H9 (cell line): Measurements from ENCODE around the gene HEATR5A. TPM values are rescaled to one million over a fixed set of nuclear protein-coding genes. Genes with fewer than 3 reads are reported as not detected.

ENCODE experiments used
- DNase-seq: peaks from one replicate; pipeline ENCODE4 v3.0.0-alpha.2; 2017
- H2AFZ ChIP-seq: one replicate; pipeline ENCODE4 v1.6.1; 2013; ENCODE audit warnings: mild to moderate bottlenecking, low read length, control low read depth, moderate library complexity
- H2AK5ac ChIP-seq: 2 replicates; pipeline ENCODE4 v1.6.1; 2013; ENCODE audit warnings: low read length, control low read depth, mixed read lengths; ENCODE audit not compliant: insufficient read length
- H2BK120ac ChIP-seq: one replicate; pipeline ENCODE4 v1.6.1; 2013; ENCODE audit warnings: low read depth, mild to moderate bottlenecking, low read length, control low read depth, inconsistent platforms; ENCODE audit not compliant: poor library complexity, severe bottlenecking
- H2BK12ac ChIP-seq: 2 replicates; pipeline ENCODE4 v1.6.1; 2013; ENCODE audit warnings: low read length, control low read depth, mixed read lengths, low read depth; ENCODE audit not compliant: insufficient read length
- H2BK15ac ChIP-seq: 2 replicates; pipeline ENCODE4 v1.6.1; 2013; ENCODE audit warnings: low read depth, low read length, control low read depth
- H2BK20ac ChIP-seq: one replicate; pipeline ENCODE4 v1.6.1; 2013; ENCODE audit warnings: low read depth, mild to moderate bottlenecking, low read length, control low read depth, inconsistent platforms; ENCODE audit not compliant: poor library complexity, severe bottlenecking
- H2BK5ac ChIP-seq: 2 replicates; pipeline ENCODE4 v1.6.1; 2013; ENCODE audit warnings: low read length, control low read depth, mixed read lengths; ENCODE audit not compliant: insufficient read length
- H3K14ac ChIP-seq: 2 replicates; pipeline ENCODE4 v1.6.1; 2013; ENCODE audit warnings: low read length, control low read depth; ENCODE audit not compliant: insufficient read depth
- H3K18ac ChIP-seq: 2 replicates; pipeline ENCODE4 v1.6.1; 2013; ENCODE audit warnings: low read depth, mild to moderate bottlenecking, mixed read lengths, low read length, control low read depth; ENCODE audit not compliant: insufficient read length
- H3K23ac ChIP-seq: 2 replicates; pipeline ENCODE4 v1.6.1; 2013; ENCODE audit warnings: low read length, control low read depth, mixed read lengths, low read depth; ENCODE audit not compliant: insufficient read length
- H3K23me2 ChIP-seq: 2 replicates; pipeline ENCODE4 v1.6.1; 2013; ENCODE audit warnings: low read depth, mild to moderate bottlenecking, mixed read lengths, low read length, control low read depth; ENCODE audit not compliant: insufficient read length, poor library complexity, severe bottlenecking
- H3K27ac ChIP-seq: 2 replicates; pipeline ENCODE4 v1.5.1; 2013; ENCODE audit warnings: low read length, control low read depth, mixed read lengths, low read depth; ENCODE audit not compliant: insufficient read length
- H3K27me3 ChIP-seq: 2 replicates; pipeline ENCODE4 v1.6.1; 2013; ENCODE audit warnings: low read length, control low read depth, inconsistent platforms; ENCODE audit not compliant: insufficient read depth
- H3K4ac ChIP-seq: 2 replicates; pipeline ENCODE4 v1.6.1; 2013; ENCODE audit warnings: low read depth, mild to moderate bottlenecking, control low read depth, inconsistent platforms, low read length, moderate library complexity
- H3K4me1 ChIP-seq: 2 replicates; pipeline ENCODE4 v1.6.1; 2013; ENCODE audit warnings: low read length, control low read depth, inconsistent platforms; ENCODE audit not compliant: insufficient read depth
- H3K4me2 ChIP-seq: 2 replicates; pipeline ENCODE4 v1.6.1; 2013; ENCODE audit warnings: low read length, control low read depth, mixed read lengths; ENCODE audit not compliant: insufficient read length, insufficient read depth
- H3K56ac ChIP-seq: 2 replicates; pipeline ENCODE4 v1.6.1; 2013; ENCODE audit warnings: low read depth, mild to moderate bottlenecking, mixed read lengths, low read length, control low read depth; ENCODE audit not compliant: insufficient read length
- H3K79me1 ChIP-seq: 2 replicates; pipeline ENCODE4 v1.6.1; 2013; ENCODE audit warnings: low read depth, mild to moderate bottlenecking, moderate library complexity, low read length, control low read depth, inconsistent platforms; ENCODE audit not compliant: insufficient read depth, poor library complexity, severe bottlenecking
- H3K79me2 ChIP-seq: 2 replicates; pipeline ENCODE4 v1.6.1; 2013; ENCODE audit warnings: low read length, control low read depth, inconsistent platforms; ENCODE audit not compliant: insufficient read depth
- H3K9ac ChIP-seq: 2 replicates; pipeline ENCODE4 v1.6.1; 2013; ENCODE audit warnings: low read length, control low read depth, mixed read lengths; ENCODE audit not compliant: insufficient read length; ENCODE audit errors: extremely low read depth
- H3K9me3 ChIP-seq: one replicate; pipeline ENCODE4 v1.6.1; 2013; ENCODE audit warnings: low read depth, low read length, inconsistent platforms; ENCODE audit not compliant: control insufficient read depth
- H3T11ph ChIP-seq: one replicate; pipeline ENCODE4 v1.6.1; 2013; ENCODE audit warnings: mild to moderate bottlenecking, low read length, control low read depth, inconsistent platforms
- H4K20me1 ChIP-seq: one replicate; pipeline ENCODE4 v1.6.1; 2013; ENCODE audit not compliant: control insufficient read depth, insufficient read length, insufficient read depth
- H4K5ac ChIP-seq: 2 replicates; pipeline ENCODE4 v1.6.1; 2013; ENCODE audit warnings: low read depth, mild to moderate bottlenecking, mixed read lengths, low read length, control low read depth; ENCODE audit not compliant: insufficient read length
- H4K8ac ChIP-seq: replicated peaks from 2 replicates; pipeline ENCODE4 v1.6.1; 2013; ENCODE audit warnings: low read length, control low read depth, mixed read lengths, low read depth; ENCODE audit not compliant: insufficient read length
- H4K91ac ChIP-seq: 2 replicates; pipeline ENCODE4 v1.6.1; 2013; ENCODE audit warnings: low read depth, mild to moderate bottlenecking, moderate library complexity, mixed read lengths, low read length, control low read depth; ENCODE audit not compliant: insufficient read length
- H3K27ac Mint-ChIP-seq, 3 experiments: 2 replicates in 2 of 3; 3 replicates in 1 of 3; pipeline ENCODE4 v1.8.0; 2020 to 2021; ENCODE audit warnings: mixed read lengths in 3 of 3, mild to moderate bottlenecking in 1 of 3, moderate library complexity in 1 of 3
- H3K27me3 Mint-ChIP-seq: 2 replicates; pipeline ENCODE4 v1.8.0; 2021; ENCODE audit warnings: low read depth, mild to moderate bottlenecking, moderate library complexity, mixed read lengths
- H3K36me3 Mint-ChIP-seq, 3 experiments: 2 replicates in 2 of 3; 3 replicates in 1 of 3; pipeline ENCODE4 v1.8.0; 2020 to 2021; ENCODE audit warnings: low read depth in 3 of 3, mixed read lengths in 3 of 3; ENCODE audit not compliant: insufficient read depth in 1 of 3
- H3K4me1 Mint-ChIP-seq, 2 experiments: 2 replicates each; pipeline ENCODE4 v1.8.0; 2020; ENCODE audit warnings: mixed read lengths in 2 of 2
- H3K4me3 Mint-ChIP-seq, 2 experiments: 2 replicates in 1 of 2; 3 replicates in 1 of 2; pipeline ENCODE4 v1.8.0; 2020 to 2021; ENCODE audit warnings: mild to moderate bottlenecking in 2 of 2, mixed read lengths in 2 of 2, moderate library complexity in 1 of 2
- H3K9me3 Mint-ChIP-seq, 2 experiments: 2 replicates in 1 of 2; 3 replicates in 1 of 2; pipeline ENCODE4 v1.8.0; 2020; ENCODE audit warnings: mild to moderate bottlenecking in 2 of 2, mixed read lengths in 2 of 2, moderate library complexity in 1 of 2
- CTCF ChIP-seq: fragments of 200-600 bp; sonication (generic); conservative IDR thresholded peaks from 3 replicates; pipeline ENCODE4 v1.8.0; 2021; ENCODE audit warnings: antibody characterized with exemption, mild to moderate bottlenecking
- WGBS: extraction: QIAGEN DNeasy Blood & Tissue Kit; methylation state at CpG from one replicate; pipeline ENCODE4 v1.1.7; 2013; ENCODE audit warnings: missing lambda C conversion rate, low lambda C conversion rate, mixed read lengths; ENCODE audit not compliant: insufficient read length; ENCODE audit errors: extremely low coverage; 5-methylcytosine and 5-hydroxymethylcytosine counted together
- total RNA-seq: library from RNA; stranded (reverse); gene quantifications from 2 replicates; pipeline ENCODE4 v1.2.1, GENCODE V29; 2021

The HEATR5A gene
- total RNA-seq, 1 experiment from 2014 or later = 21.2 TPM

GRCh38 chr14:31400031-31400638 is 20.2 kb downstream of the HEATR5A start:
- Mint-ChIP-seq H3K9me3 (no peaks in the 10 kb centered on the region), H3K27ac (no peak overlapping the region), H3K36me3 (peaks cover 7 to 14% (median 11%) of the 10 kb centered on the region in 3 experiments), H3K4me1 (peaks cover 2 to 4% of the 10 kb centered on the region in 2 experiments; a peak in 2 of 4 replicates), H3K27me3 (no peaks in the 10 kb centered on the region), H3K4me3 (no peak overlapping the region)
- H3K79me1 ChIP-seq = peaks cover 3% of the 10 kb centered on the region
- no peak overlapping the region for H4K91ac ChIP-seq
- no peak overlapping the region for H3K14ac ChIP-seq
- DNase-seq = no peak
- H4K5ac ChIP-seq = no peak overlapping the region
- no peak overlapping the region for H2AFZ ChIP-seq
- H2BK12ac ChIP-seq = no peak overlapping the region
- H2BK5ac ChIP-seq = no peak overlapping the region
- H3K23me2 ChIP-seq = no peaks in the 10 kb centered on the region
- no peak for TF ChIP-seq CTCF
- no peak overlapping the region for H3T11ph ChIP-seq
- H3K4me1 ChIP-seq = no peaks in the 10 kb centered on the region; the same call in 1 of the 2 replicates
- H3K27ac ChIP-seq = no peak overlapping the region
- no peak overlapping the region for H4K8ac ChIP-seq
- no peak overlapping the region for H3K9ac ChIP-seq
- no peak overlapping the region for H3K56ac ChIP-seq
- H2AK5ac ChIP-seq = no peak overlapping the region
- no peak overlapping the region for H3K4me2 ChIP-seq
- H4K20me1 ChIP-seq = no peaks in the 10 kb centered on the region
- H3K4ac ChIP-seq = no peak overlapping the region
- no peaks in the 10 kb centered on the region for H3K79me2 ChIP-seq
- H3K23ac ChIP-seq = no peak overlapping the region
- H3K9me3 ChIP-seq = no peaks in the 10 kb centered on the region
- H2BK20ac ChIP-seq = no peak overlapping the region
- H3K18ac ChIP-seq = no peak overlapping the region
- H2BK15ac ChIP-seq = no peak overlapping the region
- no peak overlapping the region for H2BK120ac ChIP-seq
- no peaks in the 10 kb centered on the region for H3K27me3 ChIP-seq
- no CpG with 5 or more reads among the region's 5 CpGs for WGBS
